DMS79 (cell line): ENCODE data around the gene ALG5.

Experiments
- DNase-seq: peaks from one replicate; lab custom pipeline; 2025; lab: John Stamatoyannopoulos, UW

ALG5 gene

GRCh38 chr13:36999054-36999714 is at the start of gene ALG5:
Gene ALG5 (minus strand): TSS chr13:36999340. CDS start chr13:36999300, 40 bp downstream.
- peak; percentile 39 for DNase-seq

GRCh38 chr13:37047846-37048245 is 48.7 kb upstream of the ALG5 start:
- DNase-seq, result no peak

- no peak for DNase-seq
These were observed 47.9 kb upstream of the ALG5 start for GRCh38 chr13:37047032-37047431.

GRCh38 chr13:37046062-37046461 is 46.9 kb upstream of the ALG5 start:
- no peak for DNase-seq

- no peak for DNase-seq
These were observed 41.6 kb upstream of the ALG5 start for GRCh38 chr13:37040789-37041188.

- no peak for DNase-seq
These were observed 40.8 kb upstream of the ALG5 start for GRCh38 chr13:37039896-37040295.

- no peak for DNase-seq
These were observed 38.1 kb upstream of the ALG5 start for GRCh38 chr13:37037241-37037640.

- no peak for DNase-seq
These were observed 30.5 kb upstream of the ALG5 start for GRCh38 chr13:37029617-37030016.

GRCh38 chr13:37027639-37028038 is 28.5 kb upstream of the ALG5 start:
- no peak for DNase-seq

GRCh38 chr13:37026771-37027170 is 27.6 kb upstream of the ALG5 start:
- DNase-seq, result no peak

- no peak for DNase-seq
These were observed 24.7 kb upstream of the ALG5 start for GRCh38 chr13:37023871-37024270.

GRCh38 chr13:37014609-37015008 is 15.5 kb upstream of the ALG5 start:
- DNase-seq, result no peak

- no peak for DNase-seq
These were observed 12.6 kb upstream of the ALG5 start for GRCh38 chr13:37011788-37012187.

GRCh38 chr13:37011002-37011401 is 11.9 kb upstream of the ALG5 start:
- no peak for DNase-seq

- no peak for DNase-seq
These were observed 11.3 kb upstream of the ALG5 start for GRCh38 chr13:37010424-37010823.

- DNase-seq, result no peak
These were observed 10.6 kb upstream of the ALG5 start for GRCh38 chr13:37009692-37010091.

- no peak for DNase-seq
These were observed 2.7 kb upstream of the ALG5 start for GRCh38 chr13:37001921-37002250.

- DNase-seq, result no peak
These were observed 507 bp downstream of the ALG5 start for GRCh38 chr13:36998624-36999041.

- DNase-seq, result no peak
These were observed 1.3 kb downstream of the ALG5 start for GRCh38 chr13:36997716-36998427.

GRCh38 chr13:36992362-36992761 is 6.8 kb downstream of the ALG5 start:
- no peak for DNase-seq

GRCh38 chr13:36986462-36987240 is 12.5 kb downstream of the ALG5 start:
- DNase-seq, result peak; percentile 53

GRCh38 chr13:36981156-36981743 is 17.9 kb downstream of the ALG5 start:
- peak; percentile 13 for DNase-seq
